OCI-LY1 (cell line): ENCODE data around the gene GPR85.

Experiments
- EZH2 ChIP-seq: fragments of 200-600 bp; sonication (generic), shearing (Covaris generic); IDR thresholded peaks from 2 replicates; pipeline ENCODE4 v1.8.0; 2017; ENCODE audit warnings: borderline replicate concordance, mixed run types, mild to moderate bottlenecking, antibody characterized with exemption, low read length, moderate library complexity, mixed read lengths
- TF ChIP-seq, protein P1 (sequence below): fragments of 200-600 bp; sonication (generic), shearing (Covaris generic); IDR thresholded peaks from 2 replicates; pipeline ENCODE4 v1.5.1; 2017; ENCODE audit warnings: mild to moderate bottlenecking, antibody characterized with exemption, low read length, moderate library complexity, mixed read lengths

DNA sequence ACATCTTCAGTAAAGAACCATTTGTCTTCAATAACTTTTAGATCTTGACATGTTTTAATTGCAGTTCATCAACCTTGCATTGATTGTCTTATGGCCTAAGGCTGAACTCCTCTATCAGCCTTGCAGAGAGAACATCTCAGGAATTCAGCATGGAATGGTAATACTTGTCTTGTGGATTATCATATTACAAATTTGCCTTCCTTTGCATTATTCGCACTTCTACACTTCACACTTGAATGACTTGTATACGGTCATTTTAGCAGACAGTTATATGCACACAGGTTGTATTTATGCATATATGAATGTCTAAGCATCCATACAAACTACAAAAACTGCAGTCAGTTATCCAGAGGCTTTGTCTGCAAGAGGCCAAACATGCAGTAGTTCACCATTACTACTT, 31.7 kb downstream of the GPR85 start:
- TF ChIP-seq, protein P1, sequence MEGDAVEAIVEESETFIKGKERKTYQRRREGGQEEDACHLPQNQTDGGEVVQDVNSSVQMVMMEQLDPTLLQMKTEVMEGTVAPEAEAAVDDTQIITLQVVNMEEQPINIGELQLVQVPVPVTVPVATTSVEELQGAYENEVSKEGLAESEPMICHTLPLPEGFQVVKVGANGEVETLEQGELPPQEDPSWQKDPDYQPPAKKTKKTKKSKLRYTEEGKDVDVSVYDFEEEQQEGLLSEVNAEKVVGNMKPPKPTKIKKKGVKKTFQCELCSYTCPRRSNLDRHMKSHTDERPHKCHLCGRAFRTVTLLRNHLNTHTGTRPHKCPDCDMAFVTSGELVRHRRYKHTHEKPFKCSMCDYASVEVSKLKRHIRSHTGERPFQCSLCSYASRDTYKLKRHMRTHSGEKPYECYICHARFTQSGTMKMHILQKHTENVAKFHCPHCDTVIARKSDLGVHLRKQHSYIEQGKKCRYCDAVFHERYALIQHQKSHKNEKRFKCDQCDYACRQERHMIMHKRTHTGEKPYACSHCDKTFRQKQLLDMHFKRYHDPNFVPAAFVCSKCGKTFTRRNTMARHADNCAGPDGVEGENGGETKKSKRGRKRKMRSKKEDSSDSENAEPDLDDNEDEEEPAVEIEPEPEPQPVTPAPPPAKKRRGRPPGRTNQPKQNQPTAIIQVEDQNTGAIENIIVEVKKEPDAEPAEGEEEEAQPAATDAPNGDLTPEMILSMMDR: no peak
- no peak for TF ChIP-seq EZH2
